WTC11 (cell line): ENCODE results near the gene SMAD5. TPM values are rescaled to one million over a fixed set of nuclear protein-coding genes. Genes with fewer than 3 reads are reported as not detected.

ENCODE experiments used
- ATAC-seq: fragments of 200-7000 bp; cut with Tn5 transposase; 2 replicates; pipeline ENCODE4 v1.10.0; 2021; ENCODE audit warnings: mild to moderate bottlenecking, moderate library complexity
- CTCF ChIA-PET: fragments of 300-600 bp; sonication (Branson Sonifier 250); formaldehyde crosslinking; loops from one replicate; lab custom pipeline; 2021; ENCODE audit warnings: antibody characterized with exemption; lab: Charles Lee
- POLR2A ChIA-PET: fragments of 350-600 bp; sonication (Branson Sonifier 250); formaldehyde crosslinking; loops from one replicate; lab custom pipeline; 2021; ENCODE audit warnings: antibody characterized with exemption; lab: Charles Lee
- DNase-seq: peaks from one replicate; pipeline ENCODE4 v3.0.0; 2021; ENCODE audit warnings: low spot score
- H3K27ac Mint-ChIP-seq: 2 replicates; pipeline ENCODE4 v1.8.0; 2021; ENCODE audit warnings: mixed read lengths
- H3K27me3 Mint-ChIP-seq: 2 replicates; pipeline ENCODE4 v1.8.0; 2021; ENCODE audit warnings: low read depth, mild to moderate bottlenecking, moderate library complexity, mixed read lengths
- H3K36me3 Mint-ChIP-seq: 2 replicates; pipeline ENCODE4 v1.8.0; 2021; ENCODE audit warnings: mixed read lengths
- H3K4me1 Mint-ChIP-seq: 2 replicates; pipeline ENCODE4 v1.8.0; 2022; ENCODE audit warnings: mixed read lengths
- H3K4me3 Mint-ChIP-seq: 2 replicates; pipeline ENCODE4 v1.8.0; 2021; ENCODE audit warnings: mild to moderate bottlenecking, moderate library complexity, mixed read lengths
- H3K9me3 Mint-ChIP-seq: 2 replicates; pipeline ENCODE4 v1.8.0; 2021; ENCODE audit warnings: mixed read lengths
- CBFB ChIP-seq: sonication (generic); formaldehyde crosslinking; IDR thresholded peaks from 2 replicates; pipeline ENCODE4 v1.8.1; 2022; ENCODE audit warnings: mild to moderate bottlenecking, low read depth, missing genetic modification reagents
- CTCF ChIP-seq: fragments of 200-600 bp; IDR thresholded peaks from 2 replicates; pipeline ENCODE4 v1.8.0; 2022; ENCODE audit warnings: antibody characterized with exemption
- E2F4 ChIP-seq: sonication (generic); formaldehyde crosslinking; IDR thresholded peaks from 2 replicates; pipeline ENCODE4 v1.8.1; 2022; ENCODE audit warnings: low read depth, mild to moderate bottlenecking, moderate library complexity, missing genetic modification reagents, borderline replicate concordance
- ESRRA ChIP-seq: sonication (generic); formaldehyde crosslinking; IDR thresholded peaks from 2 replicates; pipeline ENCODE4 v1.8.1; 2022; ENCODE audit warnings: mild to moderate bottlenecking, missing genetic modification reagents, borderline replicate concordance
- FOXK1 ChIP-seq: sonication (generic); formaldehyde crosslinking; IDR thresholded peaks from 2 replicates; pipeline ENCODE4 v1.8.0; 2022; ENCODE audit warnings: mild to moderate bottlenecking, moderate library complexity, missing genetic modification reagents
- FOXP1 ChIP-seq: sonication (generic); formaldehyde crosslinking; IDR thresholded peaks from 2 replicates; pipeline ENCODE4 v1.8.0; 2022; ENCODE audit warnings: missing genetic modification reagents, mild to moderate bottlenecking, moderate library complexity, borderline replicate concordance
- FOXP4 ChIP-seq: sonication (generic); formaldehyde crosslinking; IDR thresholded peaks from 2 replicates; pipeline ENCODE4 v1.8.0; 2022; ENCODE audit warnings: mild to moderate bottlenecking, missing genetic modification reagents
- GRHL2 ChIP-seq: fragments of 250-450 bp; sonication (Bioruptor Pico); IDR thresholded peaks from 2 replicates; pipeline ENCODE4 v1.8.0; 2022; ENCODE audit warnings: mild to moderate bottlenecking, moderate library complexity; ENCODE audit not compliant: insufficient replicate concordance, severe bottlenecking
- GTF2I ChIP-seq: fragments of 250-450 bp; sonication (Bioruptor Pico); conservative IDR thresholded peaks from 2 replicates; pipeline ENCODE4 v1.4.0; 2021; ENCODE audit warnings: mild to moderate bottlenecking
- NFYB ChIP-seq: sonication (generic); formaldehyde crosslinking; conservative IDR thresholded peaks from 2 replicates; pipeline ENCODE4 v1.8.0; 2022; ENCODE audit warnings: low read depth, missing genetic modification reagents
- NR3C1 ChIP-seq: sonication (generic); formaldehyde crosslinking; conservative IDR thresholded peaks from 2 replicates; pipeline ENCODE4 v1.8.1; 2023; ENCODE audit warnings: low read depth, mild to moderate bottlenecking, missing genetic modification reagents
- RELA ChIP-seq: sonication (generic); formaldehyde crosslinking; IDR thresholded peaks from 2 replicates; pipeline ENCODE4 v1.8.1; 2022; ENCODE audit warnings: missing genetic modification reagents, mild to moderate bottlenecking, borderline replicate concordance
- SP1 ChIP-seq: sonication (generic); formaldehyde crosslinking; conservative IDR thresholded peaks from 2 replicates; pipeline ENCODE4 v1.8.1; 2022; ENCODE audit warnings: missing genetic modification reagents
- STAT6 ChIP-seq: sonication (generic); formaldehyde crosslinking; conservative IDR thresholded peaks from 2 replicates; pipeline ENCODE4 v1.8.1; 2023; ENCODE audit warnings: mild to moderate bottlenecking, low read depth, missing genetic modification reagents, moderate library complexity
- total RNA-seq: library from RNA; stranded (reverse); gene quantifications from 3 replicates; pipeline ENCODE4 v1.2.3, GENCODE V29; 2021
- TF ChIP-seq, protein P1 (sequence below): sonication (generic); formaldehyde crosslinking; IDR thresholded peaks from 2 replicates; pipeline ENCODE4 v1.8.1; 2023; ENCODE audit warnings: mild to moderate bottlenecking, missing genetic modification reagents, moderate library complexity
- TF ChIP-seq, protein P2 (sequence below): fragments of 250-450 bp; sonication (Bioruptor Pico); IDR thresholded peaks from 2 replicates; pipeline ENCODE4 v1.8.0; 2021; ENCODE audit warnings: mild to moderate bottlenecking

Gene SMAD5
- total RNA-seq, 1 experiment from 2014 or later, result 65.2 TPM

GRCh38 chr5:136191304-136192014 is 58.8 kb downstream of the SMAD5 start:
- no peaks in the 10 kb centered on the region for H3K9me3 Mint-ChIP-seq
- ChIA-PET CTCF (interaction anchor here (0.7 to 6.9 kb wide), 8 partner anchors 11 to 311 kb away, joined by 3 to 55 read pairs (median 4); no protein-coding TSS in a partner anchor), POLR2A (no interaction called here)
- peak overlapping the region; percentile 71 for H3K4me3 Mint-ChIP-seq
- DNase-seq, result peak; percentile 53
- peaks cover 76% of the 10 kb centered on the region for H3K27me3 Mint-ChIP-seq
- TF ChIP-seq E2F4 (CRISPR knock-in tag) (0 out of 2 replicates have a peak, but pooled peaks have one; percentile 3), CBFB (CRISPR knock-in tag) (no peak), NFYB (CRISPR knock-in tag) (no peak), STAT6 (CRISPR knock-in tag) (no peak), RELA (CRISPR knock-in tag) (no peak)
- TF ChIP-seq, protein P1, sequence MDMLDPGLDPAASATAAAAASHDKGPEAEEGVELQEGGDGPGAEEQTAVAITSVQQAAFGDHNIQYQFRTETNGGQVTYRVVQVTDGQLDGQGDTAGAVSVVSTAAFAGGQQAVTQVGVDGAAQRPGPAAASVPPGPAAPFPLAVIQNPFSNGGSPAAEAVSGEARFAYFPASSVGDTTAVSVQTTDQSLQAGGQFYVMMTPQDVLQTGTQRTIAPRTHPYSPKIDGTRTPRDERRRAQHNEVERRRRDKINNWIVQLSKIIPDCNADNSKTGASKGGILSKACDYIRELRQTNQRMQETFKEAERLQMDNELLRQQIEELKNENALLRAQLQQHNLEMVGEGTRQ, result no peak
- TF ChIP-seq, all 79 proteins: peak for 1
- H3K27ac Mint-ChIP-seq, result no peak overlapping the region
- peaks cover 14% of the 10 kb centered on the region for H3K4me1 Mint-ChIP-seq
- ATAC-seq, result peak; percentile 34
- H3K36me3 Mint-ChIP-seq, result peaks cover 7% of the 10 kb centered on the region

GRCh38 chr5:136192015-136192525 is 59.4 kb downstream of the SMAD5 start:
- Mint-ChIP-seq H3K36me3 (peaks cover 7% of the 10 kb centered on the region), H3K27ac (no peak overlapping the region), H3K4me1 (peaks cover 14% of the 10 kb centered on the region), H3K27me3 (peaks cover 83% of the 10 kb centered on the region), H3K4me3 (peak overlapping the region; percentile 71), H3K9me3 (no peaks in the 10 kb centered on the region)
- DNase-seq (no peak), ATAC-seq (peak; percentile 29)
- ChIA-PET CTCF (interaction anchor here (0.7 to 6.9 kb wide), 7 partner anchors 11 to 312 kb away, joined by 3 to 55 read pairs (median 4); no protein-coding TSS in a partner anchor), POLR2A (no interaction called here)
- TF ChIP-seq E2F4 (CRISPR knock-in tag) (no peak), ESRRA (no peak), NR3C1 (CRISPR knock-in tag) (0 out of 2 replicates have a peak, but pooled peaks have one; percentile 29), GRHL2 (CRISPR knock-in tag) (no peak), FOXK1 (0 out of 2 replicates have a peak, but pooled peaks have one; percentile 41), CTCF (no peak), FOXP4 (CRISPR knock-in tag) (0 out of 2 replicates have a peak, but pooled peaks have one; percentile 52), SP1 (peak; percentile 55; the same call in 1 of the 2 replicates), GTF2I (CRISPR knock-in tag) (no peak), FOXP1 (CRISPR knock-in tag) (peak; percentile 75), RELA (CRISPR knock-in tag) (0 out of 2 replicates have a peak, but pooled peaks have one; percentile 67)
- TF ChIP-seq, protein P2, sequence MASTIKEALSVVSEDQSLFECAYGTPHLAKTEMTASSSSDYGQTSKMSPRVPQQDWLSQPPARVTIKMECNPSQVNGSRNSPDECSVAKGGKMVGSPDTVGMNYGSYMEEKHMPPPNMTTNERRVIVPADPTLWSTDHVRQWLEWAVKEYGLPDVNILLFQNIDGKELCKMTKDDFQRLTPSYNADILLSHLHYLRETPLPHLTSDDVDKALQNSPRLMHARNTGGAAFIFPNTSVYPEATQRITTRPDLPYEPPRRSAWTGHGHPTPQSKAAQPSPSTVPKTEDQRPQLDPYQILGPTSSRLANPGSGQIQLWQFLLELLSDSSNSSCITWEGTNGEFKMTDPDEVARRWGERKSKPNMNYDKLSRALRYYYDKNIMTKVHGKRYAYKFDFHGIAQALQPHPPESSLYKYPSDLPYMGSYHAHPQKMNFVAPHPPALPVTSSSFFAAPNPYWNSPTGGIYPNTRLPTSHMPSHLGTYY (CRISPR knock-in tag), result no peak
- TF ChIP-seq, protein P1, result no peak
